GM12872 (cell line): Measurements from ENCODE around the gene ADNP.

Experiments used
- TF ChIP-seq, protein P1 (sequence below): IDR thresholded peaks from 3 replicates; pipeline ENCODE4 v1.5.1; 2011; ENCODE audit warnings: low read depth, mild to moderate bottlenecking, low read length, moderate library complexity; ENCODE audit not compliant: insufficient read depth

The ADNP gene

DNA sequence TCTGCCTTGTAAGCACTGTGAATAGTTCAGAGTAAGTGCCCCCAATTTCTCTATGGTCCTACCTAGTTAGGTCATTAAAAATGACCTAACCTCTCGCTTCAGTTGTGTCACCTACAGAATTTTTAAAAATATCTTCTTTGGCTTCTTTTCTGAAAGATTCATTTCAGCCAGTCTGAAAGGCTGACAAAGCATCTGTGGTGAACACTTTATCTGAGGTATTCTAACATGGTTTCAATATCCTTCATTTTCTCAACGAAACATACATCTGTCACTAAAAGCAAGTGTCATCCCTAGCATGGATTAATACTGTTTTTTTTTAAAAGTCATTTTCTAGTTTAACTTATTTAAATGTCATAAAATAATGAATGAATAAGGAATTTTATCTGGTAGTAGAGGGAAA, 22.0 kb upstream of the ADNP start:
- TF ChIP-seq, protein P1, sequence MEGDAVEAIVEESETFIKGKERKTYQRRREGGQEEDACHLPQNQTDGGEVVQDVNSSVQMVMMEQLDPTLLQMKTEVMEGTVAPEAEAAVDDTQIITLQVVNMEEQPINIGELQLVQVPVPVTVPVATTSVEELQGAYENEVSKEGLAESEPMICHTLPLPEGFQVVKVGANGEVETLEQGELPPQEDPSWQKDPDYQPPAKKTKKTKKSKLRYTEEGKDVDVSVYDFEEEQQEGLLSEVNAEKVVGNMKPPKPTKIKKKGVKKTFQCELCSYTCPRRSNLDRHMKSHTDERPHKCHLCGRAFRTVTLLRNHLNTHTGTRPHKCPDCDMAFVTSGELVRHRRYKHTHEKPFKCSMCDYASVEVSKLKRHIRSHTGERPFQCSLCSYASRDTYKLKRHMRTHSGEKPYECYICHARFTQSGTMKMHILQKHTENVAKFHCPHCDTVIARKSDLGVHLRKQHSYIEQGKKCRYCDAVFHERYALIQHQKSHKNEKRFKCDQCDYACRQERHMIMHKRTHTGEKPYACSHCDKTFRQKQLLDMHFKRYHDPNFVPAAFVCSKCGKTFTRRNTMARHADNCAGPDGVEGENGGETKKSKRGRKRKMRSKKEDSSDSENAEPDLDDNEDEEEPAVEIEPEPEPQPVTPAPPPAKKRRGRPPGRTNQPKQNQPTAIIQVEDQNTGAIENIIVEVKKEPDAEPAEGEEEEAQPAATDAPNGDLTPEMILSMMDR: no peak

DNA sequence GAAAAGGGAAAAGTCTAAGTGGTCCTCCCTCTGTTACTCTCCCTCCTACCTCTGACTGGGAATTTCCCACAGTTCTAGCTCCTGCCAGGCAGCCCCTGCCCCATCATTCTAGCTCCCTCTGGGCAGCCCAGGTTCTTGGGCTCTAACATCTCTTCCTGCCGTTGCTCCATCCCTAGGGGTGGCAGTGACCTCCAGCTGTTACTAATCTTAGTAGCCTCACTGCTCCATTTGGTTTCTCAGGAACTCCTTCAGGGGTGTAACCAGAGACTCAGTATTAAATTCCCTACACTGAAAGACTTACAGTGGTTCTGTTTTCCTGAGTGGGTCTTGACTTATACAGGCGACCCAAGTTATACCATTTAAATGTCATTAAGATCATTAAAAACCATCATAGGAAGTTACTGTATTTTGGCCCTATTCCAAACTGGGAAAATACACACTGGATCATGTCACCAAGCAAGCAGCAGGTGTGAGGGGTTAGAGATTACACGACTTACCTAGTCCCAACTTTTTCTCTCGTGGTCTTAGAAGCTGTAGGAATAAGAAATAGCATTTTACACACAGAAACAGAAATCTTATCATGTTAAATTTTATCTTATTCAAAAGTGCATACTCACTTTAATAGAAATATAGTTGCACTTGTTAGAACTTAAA, 17.0 kb upstream of the ADNP start:
- TF ChIP-seq, protein P1: no peak

DNA sequence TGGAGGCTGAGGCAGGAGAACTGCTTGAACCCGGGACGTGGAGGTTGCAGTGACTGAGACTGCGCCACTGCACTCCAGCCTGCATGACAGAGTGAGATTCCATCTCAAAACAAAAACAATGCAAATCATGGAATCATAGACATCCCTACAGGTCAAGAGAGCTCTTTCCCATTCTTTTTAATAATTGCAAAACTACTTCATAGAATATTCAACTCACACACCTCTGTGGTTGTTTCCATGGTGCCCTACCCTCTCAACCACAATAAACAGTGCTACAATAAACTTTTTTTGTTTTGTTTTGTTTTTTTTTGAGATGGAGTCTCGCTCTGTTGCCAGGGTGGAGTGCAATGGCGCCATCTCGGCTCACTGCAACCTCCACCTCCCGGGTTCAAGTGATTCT, 11.8 kb upstream of the ADNP start:
- TF ChIP-seq, protein P1: no peak

DNA sequence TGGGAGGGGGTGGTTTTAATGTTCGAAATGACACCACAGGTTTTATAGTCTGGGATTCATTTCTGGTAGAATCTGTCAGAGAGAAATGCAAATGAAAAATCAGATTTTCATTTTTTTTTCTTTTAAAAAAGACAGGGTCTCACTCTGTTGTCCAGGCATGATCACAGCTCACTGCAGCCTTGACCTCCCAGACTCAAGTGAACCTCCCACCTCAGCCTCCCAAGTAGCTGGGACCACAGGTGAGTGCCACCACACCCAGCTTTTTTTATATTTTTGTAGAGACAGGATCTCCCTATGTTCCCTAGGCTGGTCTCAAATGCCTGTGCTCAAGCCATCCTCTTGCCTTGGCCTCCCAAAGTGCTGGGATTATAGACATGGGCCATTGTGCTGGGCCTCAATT, 2.4 kb upstream of the ADNP start:
- TF ChIP-seq, protein P1: no peak

DNA sequence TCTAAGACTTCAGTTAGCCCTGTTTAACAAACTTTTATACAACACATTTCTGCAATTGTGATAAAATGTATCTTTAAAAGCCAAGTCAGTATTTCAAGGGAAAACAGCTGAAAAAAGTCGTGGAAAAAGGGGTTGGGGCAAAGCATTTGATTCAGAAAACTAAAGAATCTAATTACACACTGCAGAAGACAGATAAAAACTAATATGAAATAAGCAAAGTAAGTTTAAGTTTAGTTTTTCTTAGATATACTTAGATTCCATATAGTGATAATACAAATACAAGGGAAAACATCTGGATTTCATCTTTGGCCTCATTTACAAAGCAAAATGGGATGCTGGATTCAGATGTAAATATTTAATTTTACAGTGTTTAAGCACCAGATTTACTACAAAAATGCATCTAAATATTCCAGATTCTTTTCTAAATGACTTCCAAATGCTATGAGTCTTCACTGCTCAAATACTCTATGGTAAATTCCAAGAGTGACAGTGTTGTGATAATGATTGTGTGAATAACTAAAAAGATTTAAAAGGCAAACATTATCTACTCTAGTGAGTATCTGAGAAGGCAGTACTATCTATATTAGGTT, 1.5 kb upstream of the ADNP start:
- TF ChIP-seq, protein P1: no peak

DNA sequence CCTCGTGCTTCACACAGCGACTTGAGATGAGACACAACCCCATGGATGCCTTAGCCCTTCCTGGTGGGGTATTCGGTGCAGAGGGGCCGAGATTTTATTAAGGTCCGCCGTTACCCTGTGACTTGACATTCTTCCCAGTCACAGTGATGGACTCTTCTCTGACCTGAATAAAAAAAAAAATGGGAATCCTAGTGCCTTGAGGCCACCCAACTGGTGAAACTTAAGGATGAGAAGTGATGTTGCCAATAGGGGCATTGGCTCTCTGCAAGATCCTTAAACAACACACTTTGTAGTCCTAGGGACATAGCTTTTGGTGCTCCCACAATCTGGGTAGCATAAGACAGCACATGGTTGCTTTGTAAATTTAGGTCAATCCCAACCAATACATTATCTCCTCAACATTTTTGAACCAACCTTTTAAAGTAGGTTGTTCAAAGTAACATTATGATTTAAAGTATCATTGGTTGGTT, 814 bp upstream of the ADNP start:
- TF ChIP-seq, protein P1: no peak

DNA sequence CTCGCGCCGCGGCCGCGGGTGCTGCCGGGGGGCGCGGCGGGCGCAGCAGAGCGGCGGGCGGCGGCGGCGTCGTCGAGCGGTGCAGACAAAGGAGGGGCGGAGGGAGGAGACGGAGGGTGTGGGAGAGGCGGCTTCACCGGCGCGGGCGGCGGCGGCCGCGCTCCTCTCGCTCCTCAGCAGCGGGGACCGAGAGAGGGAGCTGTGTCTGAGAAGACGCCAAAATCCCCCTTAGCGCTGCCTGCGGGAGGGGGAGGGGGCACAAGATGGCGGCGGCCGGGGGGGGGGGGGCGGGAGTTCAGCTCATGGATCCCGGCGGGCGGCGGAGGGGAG, 296 bp downstream of the ADNP start:
- TF ChIP-seq, protein P1: no peak
